Measurements from ENCODE around the gene LRCH1.

Gene LRCH1

DNA sequence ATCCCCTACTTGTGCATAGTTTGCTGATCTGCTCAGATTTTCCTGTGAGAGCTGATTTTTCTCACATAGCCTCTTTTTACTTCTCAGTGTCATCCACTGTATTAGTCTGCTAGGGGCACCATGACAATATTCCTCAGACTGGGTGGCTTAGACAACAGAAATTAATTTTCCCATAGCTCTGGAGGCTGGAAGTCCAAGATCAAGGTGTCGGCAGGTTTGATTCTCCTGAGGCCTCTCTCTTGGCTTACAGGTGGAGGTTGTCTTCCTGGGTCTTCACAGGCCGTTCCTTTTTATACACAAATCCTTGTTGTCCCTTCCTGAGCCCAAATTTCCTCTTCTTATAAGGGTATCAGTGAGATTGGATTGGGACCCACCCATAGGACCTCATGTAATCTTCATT, 9.2 kb downstream of the LRCH1 start:
- DNase-seq (ENCODE audit: low spot score) = no peak

DNA sequence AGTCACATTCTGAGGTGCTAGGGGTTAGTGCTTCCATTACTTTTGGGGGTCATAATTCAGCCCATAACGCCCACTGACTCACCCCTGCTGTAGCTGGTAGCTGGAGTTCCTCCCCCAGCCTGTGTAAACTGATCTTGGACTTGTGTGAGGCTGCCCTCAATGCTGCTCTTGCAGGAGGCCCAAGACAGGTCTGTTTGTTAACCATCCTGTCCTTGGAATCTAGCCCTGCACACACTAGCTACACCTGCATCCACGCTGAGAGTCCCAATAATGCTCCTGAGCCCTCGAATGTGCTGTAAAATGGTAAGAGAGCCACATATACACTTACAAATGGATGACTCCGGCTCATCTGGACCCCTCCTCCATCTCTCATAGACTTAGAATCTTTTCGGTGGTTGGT, 9.6 kb downstream of the LRCH1 start:
- DNase-seq (ENCODE audit: low spot score) = no peak

GRCh38 chr13:46565808-46566750, 13.1 kb downstream of the LRCH1 start:
- DNase-seq (ENCODE audit: low spot score) = no peak

GRCh38 chr13:46567671-46568070, 14.7 kb downstream of the LRCH1 start:
- DNase-seq (ENCODE audit: low spot score) = no peak

DNA sequence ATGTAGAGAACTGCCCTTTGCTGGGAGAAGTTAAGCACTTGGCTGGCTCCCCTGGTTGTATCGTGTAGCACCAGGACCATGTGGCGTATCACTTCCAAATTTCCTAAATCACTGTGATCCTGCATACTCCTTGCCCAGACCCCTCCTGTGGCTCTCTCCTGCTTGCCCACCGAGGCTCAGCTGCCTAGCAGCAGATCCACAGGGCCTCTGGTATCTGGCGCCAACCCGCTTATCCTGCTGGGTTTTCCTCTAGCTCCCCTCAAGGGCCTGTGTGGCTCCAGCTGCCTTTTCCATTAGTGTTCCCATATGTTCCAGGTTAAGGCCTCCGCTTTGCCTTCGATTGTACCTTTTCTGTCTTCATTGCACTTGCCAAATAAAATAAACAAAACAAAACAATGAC, 16.5 kb downstream of the LRCH1 start:
- DNase-seq (ENCODE audit: low spot score) = no peak

- DNase-seq (ENCODE audit: low spot score) = no peak
Observed at GRCh38 chr13:46570273-46570672, 17.3 kb downstream of the LRCH1 start.

GRCh38 chr13:46571189-46571908, 18.4 kb downstream of the LRCH1 start:
- DNase-seq (ENCODE audit: low spot score) = no peak

DNA sequence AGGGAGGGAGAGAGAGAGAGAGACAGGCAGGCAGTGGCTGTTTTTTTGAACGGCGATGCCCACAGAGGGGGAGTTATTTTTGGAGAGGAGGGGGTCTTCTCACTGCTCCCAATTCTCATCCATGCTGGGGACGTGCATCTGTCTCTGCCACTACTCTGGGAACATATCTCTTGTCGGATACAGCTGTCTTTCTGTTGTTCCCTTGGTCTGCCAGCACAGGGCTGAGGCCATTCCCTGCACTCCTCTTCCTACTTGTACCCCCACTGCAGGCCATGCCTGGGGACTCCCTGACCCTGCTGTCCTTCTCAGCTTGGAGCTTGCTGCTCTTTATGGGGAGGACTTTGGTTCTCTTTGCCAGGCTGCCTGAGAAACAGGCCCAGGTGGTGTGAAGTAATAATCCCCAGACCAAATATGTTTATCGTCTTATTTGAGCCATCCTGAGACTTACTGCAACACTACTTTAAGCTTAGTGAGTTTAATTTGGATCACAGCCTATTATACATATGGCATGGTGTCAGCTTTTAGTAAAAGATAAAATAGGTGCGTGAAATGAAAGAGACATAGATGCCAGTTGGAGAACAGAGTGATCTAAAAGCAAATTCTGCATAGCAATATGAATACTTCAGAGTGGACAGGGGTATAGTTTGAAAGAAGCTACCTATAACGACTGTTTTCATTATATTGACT, 19.1 kb downstream of the LRCH1 start:
- DNase-seq (ENCODE audit: low spot score) = no peak

- no peak for DNase-seq (ENCODE audit: low spot score)
Observed at GRCh38 chr13:46572752-46573431, 19.9 kb downstream of the LRCH1 start.

- DNase-seq (ENCODE audit: low spot score) = no peak
Observed at GRCh38 chr13:46575301-46575771, 22.4 kb downstream of the LRCH1 start.

- no peak for DNase-seq (ENCODE audit: low spot score)
Observed at GRCh38 chr13:46575818-46576221, 22.9 kb downstream of the LRCH1 start.

- DNase-seq (ENCODE audit: low spot score) = no peak
Observed at GRCh38 chr13:46576762-46577161, 23.8 kb downstream of the LRCH1 start.

- peak; percentile 23 for DNase-seq (ENCODE audit: low spot score)
Observed at GRCh38 chr13:46577696-46578589, 25.0 kb downstream of the LRCH1 start.

DNA sequence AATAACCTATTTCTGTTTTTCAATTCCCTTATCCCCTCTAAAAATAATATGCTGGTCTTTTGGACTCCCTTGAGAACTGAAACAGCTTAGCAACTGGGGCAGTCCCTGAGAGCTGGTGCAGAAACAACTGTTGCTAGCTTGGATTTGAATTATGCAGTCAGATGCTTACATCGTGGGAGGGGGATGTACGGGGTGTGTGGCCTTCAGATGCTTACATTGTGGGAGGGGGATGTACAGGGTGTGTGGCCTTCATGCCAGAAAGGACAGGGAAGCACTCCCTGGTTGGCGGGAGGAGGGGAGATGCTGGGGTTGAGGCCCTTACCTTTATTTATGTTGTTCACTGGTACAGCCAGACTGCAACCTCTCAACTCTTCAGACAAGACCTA, 25.6 kb downstream of the LRCH1 start:
- no peak for DNase-seq (ENCODE audit: low spot score)

- DNase-seq (ENCODE audit: low spot score) = no peak
Observed at GRCh38 chr13:46580362-46580839, 27.4 kb downstream of the LRCH1 start.

DNA sequence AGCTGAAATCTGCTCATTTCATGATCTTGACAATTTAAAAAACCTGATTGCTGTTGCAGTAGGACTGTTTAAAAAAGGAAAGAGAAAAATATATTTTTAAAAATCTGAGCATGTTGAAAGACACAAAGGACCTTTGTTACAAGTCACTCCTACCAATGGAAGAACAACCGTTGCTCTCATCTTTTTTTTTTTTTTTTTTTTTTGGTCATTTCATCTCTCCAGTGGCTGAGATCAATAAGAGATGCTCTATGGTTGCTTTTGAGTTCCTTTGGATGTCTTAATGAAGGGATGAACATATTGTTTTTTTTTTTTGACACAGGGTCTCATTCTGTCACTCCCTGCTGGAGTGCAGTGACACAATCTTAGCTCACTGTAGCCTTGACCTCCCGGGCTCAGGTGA, 29.2 kb downstream of the LRCH1 start:
- DNase-seq (ENCODE audit: low spot score) = no peak

GRCh38 chr13:46586751-46587514, 34.0 kb downstream of the LRCH1 start:
- no peak for DNase-seq (ENCODE audit: low spot score)

DNA sequence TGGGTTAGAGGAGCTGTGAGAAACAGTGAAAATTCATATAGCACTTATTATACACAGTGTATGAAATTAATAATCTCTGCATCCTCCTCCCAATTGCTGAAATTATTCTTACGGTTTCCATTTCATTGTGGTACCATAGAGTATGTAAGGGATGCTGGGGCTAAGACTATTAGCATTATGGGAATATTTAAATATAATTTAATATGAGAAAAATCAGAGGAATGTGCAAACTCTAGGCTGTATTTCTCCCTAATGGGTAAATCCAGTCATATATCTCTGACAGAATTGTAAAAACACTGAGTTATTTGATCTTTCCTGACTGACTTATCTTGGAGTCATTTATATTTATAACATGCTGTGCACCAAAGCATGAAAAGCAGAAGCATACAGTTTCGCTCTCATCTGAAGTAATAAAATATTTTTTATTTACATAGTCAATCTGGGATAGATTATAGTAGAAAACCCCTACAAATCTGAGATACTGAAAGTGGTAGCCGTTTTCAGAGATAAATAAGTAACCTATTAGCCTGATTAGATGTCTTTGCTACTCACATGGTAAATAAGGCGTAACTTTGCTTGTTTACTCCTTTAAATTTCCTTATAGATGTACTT, 34.9 kb downstream of the LRCH1 start:
- DNase-seq (ENCODE audit: low spot score) = no peak

- no peak for DNase-seq (ENCODE audit: low spot score)
Observed at GRCh38 chr13:46592385-46592784, 39.4 kb downstream of the LRCH1 start.

GRCh38 chr13:46593398-46593797, 40.4 kb downstream of the LRCH1 start:
- DNase-seq (ENCODE audit: low spot score) = no peak

Measured in SW480 (cell line).